HG02623 (cell line): Measurements from ENCODE around the gene CST11.

Source experiments
- ATAC-seq: cut with Tn5 transposase; IDR thresholded peaks from one replicate; pipeline ENCODE4 v1.9.1; 2021; ENCODE audit warnings: moderate library complexity; ENCODE audit not compliant: unreplicated experiment

Gene CST11

GRCh38 chr20:23454816-23455215 is 2.1 kb upstream of the CST11 start:
- no peak for ATAC-seq

GRCh38 chr20:23453549-23454543 is 1.2 kb upstream of the CST11 start:
- no peak for ATAC-seq

- ATAC-seq, result no peak
These were observed 654 bp downstream of the CST11 start for GRCh38 chr20:23451956-23452487.

GRCh38 chr20:23450877-23451276 is 1.8 kb downstream of the CST11 start:
- ATAC-seq, result no peak

- ATAC-seq, result no peak
These were observed 3.3 kb downstream of the CST11 start for GRCh38 chr20:23449421-23449820.

GRCh38 chr20:23448167-23448566 is 4.5 kb downstream of the CST11 start:
- ATAC-seq, result no peak

GRCh38 chr20:23446505-23446904 is 6.2 kb downstream of the CST11 start:
- no peak for ATAC-seq

GRCh38 chr20:23445596-23446217 is 7.0 kb downstream of the CST11 start:
- no peak for ATAC-seq

- ATAC-seq, result no peak
These were observed 7.8 kb downstream of the CST11 start for GRCh38 chr20:23444859-23445258.

GRCh38 chr20:23442436-23442835 is 10.2 kb downstream of the CST11 start:
- ATAC-seq, result no peak

GRCh38 chr20:23441850-23442313 is 10.8 kb downstream of the CST11 start:
- peak; percentile 68 for ATAC-seq

- ATAC-seq, result no peak
These were observed 12.7 kb downstream of the CST11 start for GRCh38 chr20:23440004-23440403.

- ATAC-seq, result no peak
These were observed 14.0 kb downstream of the CST11 start for GRCh38 chr20:23438661-23439060.

GRCh38 chr20:23437126-23437899 is 15.4 kb downstream of the CST11 start:
- ATAC-seq, result no peak

- no peak for ATAC-seq
These were observed 16.0 kb downstream of the CST11 start for GRCh38 chr20:23436681-23437080.

GRCh38 chr20:23435626-23436539 is 16.8 kb downstream of the CST11 start:
- ATAC-seq, result no peak

GRCh38 chr20:23434521-23435313 is 18.0 kb downstream of the CST11 start:
- ATAC-seq, result no peak

- ATAC-seq, result no peak
These were observed 19.0 kb downstream of the CST11 start for GRCh38 chr20:23433628-23434027.

- ATAC-seq, result no peak
These were observed 27.5 kb downstream of the CST11 start for GRCh38 chr20:23425129-23425528.
